ENCODE measurements around the gene ARID3B. TPM values are rescaled to one million over a fixed set of nuclear protein-coding genes. Genes with fewer than 3 reads are reported as not detected.

The ARID3B gene
- total RNA-seq, 3 donors from 2014 or later, result 10.3 to 14.5 (median 11.5) TPM

DNA sequence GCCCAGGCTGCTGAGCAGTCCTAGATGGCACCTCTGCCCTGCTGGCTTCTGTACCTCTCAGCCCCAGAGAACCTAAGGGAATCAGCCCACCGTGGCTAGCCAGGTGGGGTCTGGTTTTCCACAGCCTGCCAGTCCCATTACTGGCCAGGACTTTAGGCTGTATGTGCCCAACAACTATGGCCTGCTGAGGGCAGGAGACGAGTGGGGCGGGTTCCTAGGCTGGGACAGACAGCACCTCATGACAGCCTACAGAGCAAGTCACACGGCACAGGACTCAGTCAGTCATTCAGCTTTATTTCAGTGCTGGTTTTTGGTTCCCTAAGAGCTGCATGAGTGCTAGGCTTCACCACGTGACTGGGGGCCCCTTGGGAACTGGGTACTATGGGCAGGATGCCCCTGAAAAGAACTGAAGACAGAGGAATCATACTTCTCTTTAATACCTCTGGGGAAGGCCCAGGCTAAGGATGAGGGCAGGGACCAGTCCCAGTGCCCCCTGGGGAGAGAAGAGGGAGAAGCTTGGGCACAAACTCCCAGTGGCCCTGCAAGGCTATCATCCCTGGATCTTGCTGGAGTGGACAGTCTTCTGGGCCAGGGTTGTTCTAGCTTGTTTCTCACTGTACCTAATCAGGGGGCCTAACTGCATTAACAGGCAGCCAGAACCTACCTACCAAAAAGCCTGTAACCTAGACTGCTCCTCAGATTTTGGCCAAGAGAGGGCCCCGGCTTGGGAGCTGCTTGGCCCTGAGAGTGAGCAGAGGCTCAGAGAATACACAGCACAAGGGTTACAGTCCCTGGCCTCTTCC lies 89.5 kb downstream of the ARID3B start:
- peak in 2 of 3 donors; percentile 14 to 53 for DNase-seq
- intact Hi-C loops (cut with DNase I, micrococcal nuclease), result no loop called here
- Histone ChIP-seq H3K4me3 (no peak overlapping the region), H3K4me1 (ENCODE audit: low read depth) (no peaks in the 10 kb centered on the region), H3K36me3 (ENCODE audit: low read depth) (peaks cover 25% of the 10 kb centered on the region), H3K9me3 (no peaks in the 10 kb centered on the region)
- TF ChIP-seq, protein P1, sequence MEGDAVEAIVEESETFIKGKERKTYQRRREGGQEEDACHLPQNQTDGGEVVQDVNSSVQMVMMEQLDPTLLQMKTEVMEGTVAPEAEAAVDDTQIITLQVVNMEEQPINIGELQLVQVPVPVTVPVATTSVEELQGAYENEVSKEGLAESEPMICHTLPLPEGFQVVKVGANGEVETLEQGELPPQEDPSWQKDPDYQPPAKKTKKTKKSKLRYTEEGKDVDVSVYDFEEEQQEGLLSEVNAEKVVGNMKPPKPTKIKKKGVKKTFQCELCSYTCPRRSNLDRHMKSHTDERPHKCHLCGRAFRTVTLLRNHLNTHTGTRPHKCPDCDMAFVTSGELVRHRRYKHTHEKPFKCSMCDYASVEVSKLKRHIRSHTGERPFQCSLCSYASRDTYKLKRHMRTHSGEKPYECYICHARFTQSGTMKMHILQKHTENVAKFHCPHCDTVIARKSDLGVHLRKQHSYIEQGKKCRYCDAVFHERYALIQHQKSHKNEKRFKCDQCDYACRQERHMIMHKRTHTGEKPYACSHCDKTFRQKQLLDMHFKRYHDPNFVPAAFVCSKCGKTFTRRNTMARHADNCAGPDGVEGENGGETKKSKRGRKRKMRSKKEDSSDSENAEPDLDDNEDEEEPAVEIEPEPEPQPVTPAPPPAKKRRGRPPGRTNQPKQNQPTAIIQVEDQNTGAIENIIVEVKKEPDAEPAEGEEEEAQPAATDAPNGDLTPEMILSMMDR (IDR thresholded peaks at IDR 0.05), result no peak
- ATAC-seq, result no peak

DNA sequence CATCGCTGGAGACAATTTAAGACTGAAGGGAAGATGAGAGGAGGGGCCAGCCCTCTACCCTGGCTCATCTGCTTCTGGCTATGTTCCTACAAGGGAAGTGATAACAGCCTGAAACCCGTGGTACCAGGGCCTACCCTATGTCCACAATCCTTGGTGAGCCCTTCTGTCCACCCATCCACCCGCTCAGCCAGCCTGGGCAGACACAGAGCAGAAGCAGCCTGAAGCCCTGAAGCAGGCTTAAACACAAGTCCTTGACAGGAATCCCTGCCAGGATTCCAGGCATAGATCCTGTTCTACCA lies 90.0 kb downstream of the ARID3B start:
- TF ChIP-seq, protein P1 (IDR thresholded peaks at IDR 0.05), result no peak
- H3K9me3 ChIP-seq, result no peaks in the 10 kb centered on the region
- H3K4me3 ChIP-seq, result no peak overlapping the region
- intact Hi-C loops (cut with DNase I, micrococcal nuclease), result no loop called here
- H3K4me1 ChIP-seq (ENCODE audit: low read depth), result no peaks in the 10 kb centered on the region
- peak in 2 of 3 donors; percentile 11 to 37 for DNase-seq
- no peak for ATAC-seq
- peaks cover 25% of the 10 kb centered on the region for H3K36me3 ChIP-seq (ENCODE audit: low read depth)

DNA sequence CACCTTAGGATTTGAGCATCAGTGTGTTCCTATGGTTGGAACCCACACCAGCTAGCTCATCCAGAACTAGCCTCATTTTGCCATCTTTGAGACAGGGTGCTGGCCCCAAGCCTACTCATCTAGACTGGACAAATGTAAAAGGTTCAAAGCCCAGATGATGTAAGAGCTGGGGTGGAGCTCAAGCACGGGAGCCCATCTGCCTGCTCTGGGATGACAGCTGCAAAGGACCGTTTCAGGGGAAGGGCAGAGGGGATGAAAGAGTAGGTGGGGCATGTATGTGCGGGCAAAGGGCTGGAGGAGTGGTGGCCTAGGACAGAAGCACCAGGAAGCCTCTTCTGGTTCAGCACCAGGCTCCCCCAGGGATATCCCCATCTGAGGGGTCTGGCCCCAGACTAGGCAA lies 90.4 kb downstream of the ARID3B start:
- DNase-seq, result peak in 1 of 3 donors; percentile 37
- TF ChIP-seq, protein P1 (IDR thresholded peaks at IDR 0.05), result no peak
- Histone ChIP-seq H3K4me3 (no peak overlapping the region), H3K36me3 (ENCODE audit: low read depth) (peaks cover 25% of the 10 kb centered on the region), H3K9me3 (no peaks in the 10 kb centered on the region), H3K4me1 (ENCODE audit: low read depth) (no peaks in the 10 kb centered on the region)
- intact Hi-C loops (cut with DNase I, micrococcal nuclease), result no loop called here
- ATAC-seq, result peak; percentile 5

DNA sequence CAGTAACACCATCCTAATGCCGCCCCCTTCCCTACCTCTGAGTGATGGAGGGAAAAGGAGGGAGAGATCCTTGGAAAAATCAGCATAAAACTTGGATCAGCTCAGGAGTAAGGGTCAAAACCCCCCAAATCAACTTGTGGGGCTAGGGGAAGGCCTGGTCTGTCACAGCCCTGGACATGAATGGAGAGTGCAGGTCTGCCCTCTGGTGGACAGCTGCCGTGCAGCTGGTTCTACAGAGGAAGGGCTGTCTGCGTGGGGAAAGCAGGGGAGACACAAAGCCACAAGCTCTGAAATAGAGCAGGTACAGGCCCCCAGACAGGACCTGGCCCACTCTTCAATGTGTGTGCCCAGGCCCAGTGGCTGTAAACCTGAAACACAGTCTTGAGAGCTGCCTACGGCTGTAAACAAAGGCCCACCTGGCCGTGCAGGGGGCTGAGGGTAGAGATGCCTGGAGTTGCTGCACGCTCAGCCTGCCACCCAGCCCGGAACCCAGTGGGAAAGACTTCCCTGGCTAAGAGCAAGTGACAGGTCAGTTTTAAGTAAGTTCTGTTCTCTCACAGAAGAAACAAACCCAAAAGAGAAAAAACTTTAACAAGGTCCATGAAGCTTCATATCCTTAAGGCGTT lies 91.0 kb downstream of the ARID3B start:
- ATAC-seq (peak; percentile 63), DNase-seq (peak; percentile 56 to 83 (median 72))
- no peak overlapping the region for H3K4me3 ChIP-seq
- peaks cover 21% of the 10 kb centered on the region for H3K36me3 ChIP-seq (ENCODE audit: low read depth)
- no peaks in the 10 kb centered on the region for H3K9me3 ChIP-seq
- TF ChIP-seq, protein P1 (IDR thresholded peaks at IDR 0.05), result peak; percentile 65
- H3K4me1 ChIP-seq (ENCODE audit: low read depth), result no peaks in the 10 kb centered on the region
- intact Hi-C loops (cut with DNase I, micrococcal nuclease), result no loop called here

DNA sequence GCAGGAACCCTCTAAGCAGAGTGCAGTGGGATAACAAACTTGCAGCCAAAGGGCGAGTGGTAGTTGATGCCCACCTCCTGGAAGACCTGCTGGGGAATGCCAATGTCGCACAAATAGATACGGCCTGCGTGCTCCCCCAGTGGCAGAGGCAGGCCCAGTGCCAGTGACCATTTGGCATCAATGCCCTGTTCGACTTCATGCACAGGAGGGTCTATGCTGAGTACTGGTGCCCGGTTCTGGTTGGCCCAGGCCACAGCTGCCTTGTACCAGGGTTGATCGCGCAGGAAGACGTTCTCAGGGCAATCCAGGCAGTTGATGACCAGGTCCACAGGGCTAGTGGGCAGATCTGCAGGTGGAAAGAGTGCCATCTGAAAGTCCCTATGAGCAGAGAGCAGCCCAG lies 91.6 kb downstream of the ARID3B start:
- H3K9me3 ChIP-seq, result no peaks in the 10 kb centered on the region
- TF ChIP-seq, protein P1 (IDR thresholded peaks at IDR 0.05), result no peak
- no peak overlapping the region for H3K4me3 ChIP-seq
- H3K36me3 ChIP-seq (ENCODE audit: low read depth), result peaks cover 15% of the 10 kb centered on the region
- H3K4me1 ChIP-seq (ENCODE audit: low read depth), result no peaks in the 10 kb centered on the region
- DNase-seq (peak in 2 of 3 donors; percentile 17 to 25), ATAC-seq (no peak)
- intact Hi-C loops (cut with DNase I, micrococcal nuclease), result no loop called here

All from mucosa of descending colon (tissue), 3 donors.